Neuron (in vitro differentiated cells): ENCODE data around the gene ZFAND2A.

Source experiments
- H2AFZ ChIP-seq: one replicate; pipeline ENCODE4 v1.6.1; 2013; ENCODE audit warnings: low read depth, mild to moderate bottlenecking, inconsistent platforms, low read length, moderate library complexity
- H3K27me3 ChIP-seq: one replicate; pipeline ENCODE4 v1.6.1; 2013; ENCODE audit warnings: low read length; ENCODE audit not compliant: insufficient read depth
- H3K36me3 ChIP-seq: one replicate; pipeline ENCODE4 v1.6.1; 2013; ENCODE audit warnings: low read length; ENCODE audit not compliant: insufficient read depth
- H3K4me1 ChIP-seq: one replicate; pipeline ENCODE4 v1.6.1; 2013; ENCODE audit warnings: low read length; ENCODE audit not compliant: insufficient read depth
- H3K4me3 ChIP-seq: 2 replicates; pipeline ENCODE4 v1.5.1; 2013; ENCODE audit warnings: mild to moderate bottlenecking, low read length, moderate library complexity
- H3K9me3 ChIP-seq: one replicate; pipeline ENCODE4 v1.6.1; 2013; ENCODE audit warnings: low read length

The ZFAND2A gene

GRCh38 chr7:1111156-1111555 lies 48.8 kb downstream of the ZFAND2A start:
- Histone ChIP-seq H2AFZ (no peak overlapping the region), H3K36me3 (peaks cover 5% of the 10 kb centered on the region), H3K27me3 (no peaks in the 10 kb centered on the region), H3K4me1 (no peaks in the 10 kb centered on the region), H3K4me3 (no peak overlapping the region), H3K9me3 (no peaks in the 10 kb centered on the region)

- Histone ChIP-seq H3K36me3 (peaks cover 5% of the 10 kb centered on the region), H3K4me3 (no peak overlapping the region), H2AFZ (no peak overlapping the region), H3K4me1 (no peaks in the 10 kb centered on the region), H3K9me3 (no peaks in the 10 kb centered on the region), H3K27me3 (no peaks in the 10 kb centered on the region)
Observed at GRCh38 chr7:1110358-1110757, 49.6 kb downstream of the ZFAND2A start.

GRCh38 chr7:1109581-1110310 lies 50.2 kb downstream of the ZFAND2A start:
- H3K4me1 ChIP-seq: no peaks in the 10 kb centered on the region
- H3K27me3 ChIP-seq: no peaks in the 10 kb centered on the region
- H2AFZ ChIP-seq: no peak overlapping the region
- H3K4me3 ChIP-seq: no peak overlapping the region
- no peaks in the 10 kb centered on the region for H3K9me3 ChIP-seq
- H3K36me3 ChIP-seq: peaks cover 5% of the 10 kb centered on the region

GRCh38 chr7:1108264-1108920 lies 51.6 kb downstream of the ZFAND2A start:
- H2AFZ ChIP-seq: no peak overlapping the region
- no peaks in the 10 kb centered on the region for H3K27me3 ChIP-seq
- H3K36me3 ChIP-seq: peaks cover 4% of the 10 kb centered on the region
- H3K9me3 ChIP-seq: no peaks in the 10 kb centered on the region
- no peaks in the 10 kb centered on the region for H3K4me1 ChIP-seq
- H3K4me3 ChIP-seq: no peak overlapping the region

GRCh38 chr7:1106793-1107421 lies 53.1 kb downstream of the ZFAND2A start:
- Histone ChIP-seq H3K9me3 (no peaks in the 10 kb centered on the region), H3K27me3 (no peaks in the 10 kb centered on the region), H3K4me3 (no peak overlapping the region), H3K4me1 (peaks cover under 1% of the 10 kb centered on the region), H3K36me3 (no peaks in the 10 kb centered on the region), H2AFZ (no peak overlapping the region)

- H3K4me3 ChIP-seq: no peak overlapping the region
- H3K27me3 ChIP-seq: no peaks in the 10 kb centered on the region
- peaks cover 7% of the 10 kb centered on the region for H3K4me1 ChIP-seq
- H3K9me3 ChIP-seq: no peaks in the 10 kb centered on the region
- no peaks in the 10 kb centered on the region for H3K36me3 ChIP-seq
- no peak overlapping the region for H2AFZ ChIP-seq
Observed at GRCh38 chr7:1106063-1106792, 53.8 kb downstream of the ZFAND2A start.

GRCh38 chr7:1105189-1105588 lies 54.8 kb downstream of the ZFAND2A start:
- Histone ChIP-seq H3K36me3 (no peaks in the 10 kb centered on the region), H3K4me1 (peaks cover 16% of the 10 kb centered on the region), H3K9me3 (no peaks in the 10 kb centered on the region), H3K4me3 (no peak overlapping the region), H2AFZ (no peak overlapping the region), H3K27me3 (no peaks in the 10 kb centered on the region)

- Histone ChIP-seq H3K9me3 (no peaks in the 10 kb centered on the region), H3K4me3 (no peak overlapping the region), H3K27me3 (no peaks in the 10 kb centered on the region), H3K36me3 (no peaks in the 10 kb centered on the region), H2AFZ (no peak overlapping the region), H3K4me1 (peaks cover 17% of the 10 kb centered on the region)
Observed at GRCh38 chr7:1104516-1105179, 55.3 kb downstream of the ZFAND2A start.

- Histone ChIP-seq H3K36me3 (no peaks in the 10 kb centered on the region), H3K4me1 (peaks cover 17% of the 10 kb centered on the region), H2AFZ (no peak overlapping the region), H3K27me3 (no peaks in the 10 kb centered on the region), H3K4me3 (no peak overlapping the region), H3K9me3 (no peaks in the 10 kb centered on the region)
Observed at GRCh38 chr7:1103789-1104515, 56.0 kb downstream of the ZFAND2A start.

GRCh38 chr7:1103009-1103788 lies 56.8 kb downstream of the ZFAND2A start:
- H3K4me3 ChIP-seq: no peak overlapping the region
- no peaks in the 10 kb centered on the region for H3K36me3 ChIP-seq
- peaks cover 2% of the 10 kb centered on the region for H3K9me3 ChIP-seq
- H3K4me1 ChIP-seq: peaks cover 17% of the 10 kb centered on the region
- H3K27me3 ChIP-seq: no peaks in the 10 kb centered on the region
- no peak overlapping the region for H2AFZ ChIP-seq
